H9 (cell line): Measurements from ENCODE around the gene MFRP. TPM values are rescaled to one million over a fixed set of nuclear protein-coding genes. Genes with fewer than 3 reads are reported as not detected.
A peak's percentile ranks its signal among the peaks of the same experiment; 100 is the strongest.

Experiments used
- DNase-seq: peaks from one replicate; pipeline ENCODE4 v3.0.0-alpha.2; 2017
- H2AFZ ChIP-seq: one replicate; pipeline ENCODE4 v1.6.1; 2013; ENCODE audit warnings: mild to moderate bottlenecking, low read length, control low read depth, moderate library complexity
- H2AK5ac ChIP-seq: 2 replicates; pipeline ENCODE4 v1.6.1; 2013; ENCODE audit warnings: low read length, control low read depth, mixed read lengths; ENCODE audit not compliant: insufficient read length
- H2BK120ac ChIP-seq: one replicate; pipeline ENCODE4 v1.6.1; 2013; ENCODE audit warnings: low read depth, mild to moderate bottlenecking, low read length, control low read depth, inconsistent platforms; ENCODE audit not compliant: poor library complexity, severe bottlenecking
- H2BK12ac ChIP-seq: 2 replicates; pipeline ENCODE4 v1.6.1; 2013; ENCODE audit warnings: low read length, control low read depth, mixed read lengths, low read depth; ENCODE audit not compliant: insufficient read length
- H2BK15ac ChIP-seq: 2 replicates; pipeline ENCODE4 v1.6.1; 2013; ENCODE audit warnings: low read depth, low read length, control low read depth
- H2BK20ac ChIP-seq: one replicate; pipeline ENCODE4 v1.6.1; 2013; ENCODE audit warnings: low read depth, mild to moderate bottlenecking, low read length, control low read depth, inconsistent platforms; ENCODE audit not compliant: poor library complexity, severe bottlenecking
- H2BK5ac ChIP-seq: 2 replicates; pipeline ENCODE4 v1.6.1; 2013; ENCODE audit warnings: low read length, control low read depth, mixed read lengths; ENCODE audit not compliant: insufficient read length
- H3K14ac ChIP-seq: 2 replicates; pipeline ENCODE4 v1.6.1; 2013; ENCODE audit warnings: low read length, control low read depth; ENCODE audit not compliant: insufficient read depth
- H3K18ac ChIP-seq: 2 replicates; pipeline ENCODE4 v1.6.1; 2013; ENCODE audit warnings: low read depth, mild to moderate bottlenecking, mixed read lengths, low read length, control low read depth; ENCODE audit not compliant: insufficient read length
- H3K23ac ChIP-seq: 2 replicates; pipeline ENCODE4 v1.6.1; 2013; ENCODE audit warnings: low read length, control low read depth, mixed read lengths, low read depth; ENCODE audit not compliant: insufficient read length
- H3K23me2 ChIP-seq: 2 replicates; pipeline ENCODE4 v1.6.1; 2013; ENCODE audit warnings: low read depth, mild to moderate bottlenecking, mixed read lengths, low read length, control low read depth; ENCODE audit not compliant: insufficient read length, poor library complexity, severe bottlenecking
- H3K27ac ChIP-seq: 2 replicates; pipeline ENCODE4 v1.5.1; 2013; ENCODE audit warnings: low read length, control low read depth, mixed read lengths, low read depth; ENCODE audit not compliant: insufficient read length
- H3K27me3 ChIP-seq: 2 replicates; pipeline ENCODE4 v1.6.1; 2013; ENCODE audit warnings: low read length, control low read depth, inconsistent platforms; ENCODE audit not compliant: insufficient read depth
- H3K4ac ChIP-seq: 2 replicates; pipeline ENCODE4 v1.6.1; 2013; ENCODE audit warnings: low read depth, mild to moderate bottlenecking, control low read depth, inconsistent platforms, low read length, moderate library complexity
- H3K4me1 ChIP-seq: 2 replicates; pipeline ENCODE4 v1.6.1; 2013; ENCODE audit warnings: low read length, control low read depth, inconsistent platforms; ENCODE audit not compliant: insufficient read depth
- H3K4me2 ChIP-seq: 2 replicates; pipeline ENCODE4 v1.6.1; 2013; ENCODE audit warnings: low read length, control low read depth, mixed read lengths; ENCODE audit not compliant: insufficient read length, insufficient read depth
- H3K56ac ChIP-seq: 2 replicates; pipeline ENCODE4 v1.6.1; 2013; ENCODE audit warnings: low read depth, mild to moderate bottlenecking, mixed read lengths, low read length, control low read depth; ENCODE audit not compliant: insufficient read length
- H3K79me1 ChIP-seq: 2 replicates; pipeline ENCODE4 v1.6.1; 2013; ENCODE audit warnings: low read depth, mild to moderate bottlenecking, moderate library complexity, low read length, control low read depth, inconsistent platforms; ENCODE audit not compliant: insufficient read depth, poor library complexity, severe bottlenecking
- H3K79me2 ChIP-seq: 2 replicates; pipeline ENCODE4 v1.6.1; 2013; ENCODE audit warnings: low read length, control low read depth, inconsistent platforms; ENCODE audit not compliant: insufficient read depth
- H3K9ac ChIP-seq: 2 replicates; pipeline ENCODE4 v1.6.1; 2013; ENCODE audit warnings: low read length, control low read depth, mixed read lengths; ENCODE audit not compliant: insufficient read length; ENCODE audit errors: extremely low read depth
- H3K9me3 ChIP-seq: one replicate; pipeline ENCODE4 v1.6.1; 2013; ENCODE audit warnings: low read depth, low read length, inconsistent platforms; ENCODE audit not compliant: control insufficient read depth
- H3T11ph ChIP-seq: one replicate; pipeline ENCODE4 v1.6.1; 2013; ENCODE audit warnings: mild to moderate bottlenecking, low read length, control low read depth, inconsistent platforms
- H4K20me1 ChIP-seq: one replicate; pipeline ENCODE4 v1.6.1; 2013; ENCODE audit not compliant: control insufficient read depth, insufficient read length, insufficient read depth
- H4K5ac ChIP-seq: 2 replicates; pipeline ENCODE4 v1.6.1; 2013; ENCODE audit warnings: low read depth, mild to moderate bottlenecking, mixed read lengths, low read length, control low read depth; ENCODE audit not compliant: insufficient read length
- H4K8ac ChIP-seq: replicated peaks from 2 replicates; pipeline ENCODE4 v1.6.1; 2013; ENCODE audit warnings: low read length, control low read depth, mixed read lengths, low read depth; ENCODE audit not compliant: insufficient read length
- H4K91ac ChIP-seq: 2 replicates; pipeline ENCODE4 v1.6.1; 2013; ENCODE audit warnings: low read depth, mild to moderate bottlenecking, moderate library complexity, mixed read lengths, low read length, control low read depth; ENCODE audit not compliant: insufficient read length
- H3K27ac Mint-ChIP-seq, 3 experiments: 2 replicates in 2 of 3; 3 replicates in 1 of 3; pipeline ENCODE4 v1.8.0; 2020 to 2021; ENCODE audit warnings: mixed read lengths in 3 of 3, mild to moderate bottlenecking in 1 of 3, moderate library complexity in 1 of 3
- H3K27me3 Mint-ChIP-seq: 2 replicates; pipeline ENCODE4 v1.8.0; 2021; ENCODE audit warnings: low read depth, mild to moderate bottlenecking, moderate library complexity, mixed read lengths
- H3K36me3 Mint-ChIP-seq, 3 experiments: 2 replicates in 2 of 3; 3 replicates in 1 of 3; pipeline ENCODE4 v1.8.0; 2020 to 2021; ENCODE audit warnings: low read depth in 3 of 3, mixed read lengths in 3 of 3; ENCODE audit not compliant: insufficient read depth in 1 of 3
- H3K4me1 Mint-ChIP-seq, 2 experiments: 2 replicates each; pipeline ENCODE4 v1.8.0; 2020; ENCODE audit warnings: mixed read lengths in 2 of 2
- H3K4me3 Mint-ChIP-seq, 2 experiments: 2 replicates in 1 of 2; 3 replicates in 1 of 2; pipeline ENCODE4 v1.8.0; 2020 to 2021; ENCODE audit warnings: mild to moderate bottlenecking in 2 of 2, mixed read lengths in 2 of 2, moderate library complexity in 1 of 2
- H3K9me3 Mint-ChIP-seq, 2 experiments: 2 replicates in 1 of 2; 3 replicates in 1 of 2; pipeline ENCODE4 v1.8.0; 2020; ENCODE audit warnings: mild to moderate bottlenecking in 2 of 2, mixed read lengths in 2 of 2, moderate library complexity in 1 of 2
- WGBS: extraction: QIAGEN DNeasy Blood & Tissue Kit; methylation state at CpG from one replicate; pipeline ENCODE4 v1.1.7; 2013; ENCODE audit warnings: missing lambda C conversion rate, low lambda C conversion rate, mixed read lengths; ENCODE audit not compliant: insufficient read length; ENCODE audit errors: extremely low coverage; 5-methylcytosine and 5-hydroxymethylcytosine counted together
- total RNA-seq: library from RNA; stranded (reverse); gene quantifications from 2 replicates; pipeline ENCODE4 v1.2.1, GENCODE V29; 2021
- TF ChIP-seq, protein P1 (sequence below): fragments of 200-600 bp; sonication (generic); conservative IDR thresholded peaks from 3 replicates; pipeline ENCODE4 v1.8.0; 2021; ENCODE audit warnings: antibody characterized with exemption, mild to moderate bottlenecking

MFRP gene
- total RNA-seq, 1 experiment from 2014 or later = not detected

- H3K4ac ChIP-seq = no peak overlapping the region
- H3K56ac ChIP-seq = no peak overlapping the region
- H2BK20ac ChIP-seq = no peak overlapping the region
- H3K4me2 ChIP-seq = no peak overlapping the region
- H2BK120ac ChIP-seq = no peak overlapping the region
- no peak overlapping the region for H2AK5ac ChIP-seq
- H2BK12ac ChIP-seq = no peak overlapping the region
- H3K27ac ChIP-seq = no peak overlapping the region
- no peaks in the 10 kb centered on the region for H3K79me2 ChIP-seq
- H3K27me3 ChIP-seq = peaks cover 16% of the 10 kb centered on the region
- no peak overlapping the region for H2BK15ac ChIP-seq
- H4K20me1 ChIP-seq = no peaks in the 10 kb centered on the region
- no peaks in the 10 kb centered on the region for H3K79me1 ChIP-seq
- no peak overlapping the region for H3T11ph ChIP-seq
- Mint-ChIP-seq H3K27ac (no peak overlapping the region), H3K4me1 (peaks cover 24 to 41% of the 10 kb centered on the region in 2 experiments), H3K36me3 (no peaks in the 10 kb centered on the region; a peak in 1 of 7 replicates), H3K4me3 (no peak overlapping the region; a peak in 1 of 5 replicates), H3K9me3 (no peaks in the 10 kb centered on the region; a peak in 1 of 5 replicates), H3K27me3 (peaks cover 82% of the 10 kb centered on the region)
- peak; percentile 24 for DNase-seq
- TF ChIP-seq, protein P1, sequence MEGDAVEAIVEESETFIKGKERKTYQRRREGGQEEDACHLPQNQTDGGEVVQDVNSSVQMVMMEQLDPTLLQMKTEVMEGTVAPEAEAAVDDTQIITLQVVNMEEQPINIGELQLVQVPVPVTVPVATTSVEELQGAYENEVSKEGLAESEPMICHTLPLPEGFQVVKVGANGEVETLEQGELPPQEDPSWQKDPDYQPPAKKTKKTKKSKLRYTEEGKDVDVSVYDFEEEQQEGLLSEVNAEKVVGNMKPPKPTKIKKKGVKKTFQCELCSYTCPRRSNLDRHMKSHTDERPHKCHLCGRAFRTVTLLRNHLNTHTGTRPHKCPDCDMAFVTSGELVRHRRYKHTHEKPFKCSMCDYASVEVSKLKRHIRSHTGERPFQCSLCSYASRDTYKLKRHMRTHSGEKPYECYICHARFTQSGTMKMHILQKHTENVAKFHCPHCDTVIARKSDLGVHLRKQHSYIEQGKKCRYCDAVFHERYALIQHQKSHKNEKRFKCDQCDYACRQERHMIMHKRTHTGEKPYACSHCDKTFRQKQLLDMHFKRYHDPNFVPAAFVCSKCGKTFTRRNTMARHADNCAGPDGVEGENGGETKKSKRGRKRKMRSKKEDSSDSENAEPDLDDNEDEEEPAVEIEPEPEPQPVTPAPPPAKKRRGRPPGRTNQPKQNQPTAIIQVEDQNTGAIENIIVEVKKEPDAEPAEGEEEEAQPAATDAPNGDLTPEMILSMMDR = no peak
- no peaks in the 10 kb centered on the region; the same call in 1 of the 2 replicates for H3K4me1 ChIP-seq
- no peak overlapping the region for H3K23ac ChIP-seq
- H2BK5ac ChIP-seq = no peak overlapping the region
- H2AFZ ChIP-seq = no peak overlapping the region
- H4K5ac ChIP-seq = no peak overlapping the region
- H3K23me2 ChIP-seq = peaks cover 19% of the 10 kb centered on the region
- H4K91ac ChIP-seq = no peak overlapping the region
- H3K18ac ChIP-seq = no peak overlapping the region
- H3K9me3 ChIP-seq = no peaks in the 10 kb centered on the region
- H3K14ac ChIP-seq = no peak overlapping the region
- no peak overlapping the region for H4K8ac ChIP-seq
- no peak overlapping the region for H3K9ac ChIP-seq
- no CpG with 5 or more reads among the region's 10 CpGs for whole genome bisulfite sequencing
These were observed 4.0 kb downstream of the MFRP start for GRCh38 chr11:119342362-119343130.
